Mammary epithelial cell (primary cell): ENCODE results near the gene GRIA2.

Source experiments
- EZH2 ChIP-seq: IDR thresholded peaks from 2 replicates; pipeline ENCODE4 v1.6.1; 2012; ENCODE audit warnings: low read length, inconsistent platforms, borderline replicate concordance
- TF ChIP-seq, protein P1 (sequence below), 2 donors: IDR thresholded peaks in 1 of 2; conservative IDR thresholded peaks in 1 of 2; 2 replicates each; pipeline ENCODE4 v1.5.1; 2011 to 2012; ENCODE audit warnings: inconsistent platforms in 2 of 2, low read length in 2 of 2, mild to moderate bottlenecking in 2 of 2, control low read depth in 1 of 2, low read depth in 1 of 2; ENCODE audit not compliant: insufficient read depth in 1 of 2; ENCODE audit errors: extremely low read depth in 1 of 2

DNA sequence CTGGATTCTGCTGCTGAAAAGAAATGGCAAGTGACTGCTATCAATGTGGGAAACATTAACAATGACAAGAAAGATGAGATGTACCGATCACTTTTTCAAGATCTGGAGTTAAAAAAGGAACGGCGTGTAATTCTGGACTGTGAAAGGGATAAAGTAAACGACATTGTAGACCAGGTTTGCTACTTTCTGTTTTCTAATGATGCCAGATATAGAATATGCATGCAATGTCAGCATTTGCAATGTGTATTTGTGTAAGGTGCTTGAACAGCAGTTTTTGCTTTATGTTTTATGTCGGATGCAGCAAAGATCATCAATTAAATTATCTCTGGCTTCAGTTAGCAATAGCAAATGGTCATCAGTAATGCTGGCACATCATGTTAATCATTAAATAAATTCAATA, 92.2 kb downstream of the GRIA2 start:
- TF ChIP-seq, protein P1, sequence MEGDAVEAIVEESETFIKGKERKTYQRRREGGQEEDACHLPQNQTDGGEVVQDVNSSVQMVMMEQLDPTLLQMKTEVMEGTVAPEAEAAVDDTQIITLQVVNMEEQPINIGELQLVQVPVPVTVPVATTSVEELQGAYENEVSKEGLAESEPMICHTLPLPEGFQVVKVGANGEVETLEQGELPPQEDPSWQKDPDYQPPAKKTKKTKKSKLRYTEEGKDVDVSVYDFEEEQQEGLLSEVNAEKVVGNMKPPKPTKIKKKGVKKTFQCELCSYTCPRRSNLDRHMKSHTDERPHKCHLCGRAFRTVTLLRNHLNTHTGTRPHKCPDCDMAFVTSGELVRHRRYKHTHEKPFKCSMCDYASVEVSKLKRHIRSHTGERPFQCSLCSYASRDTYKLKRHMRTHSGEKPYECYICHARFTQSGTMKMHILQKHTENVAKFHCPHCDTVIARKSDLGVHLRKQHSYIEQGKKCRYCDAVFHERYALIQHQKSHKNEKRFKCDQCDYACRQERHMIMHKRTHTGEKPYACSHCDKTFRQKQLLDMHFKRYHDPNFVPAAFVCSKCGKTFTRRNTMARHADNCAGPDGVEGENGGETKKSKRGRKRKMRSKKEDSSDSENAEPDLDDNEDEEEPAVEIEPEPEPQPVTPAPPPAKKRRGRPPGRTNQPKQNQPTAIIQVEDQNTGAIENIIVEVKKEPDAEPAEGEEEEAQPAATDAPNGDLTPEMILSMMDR (conservative IDR thresholded peaks at IDR 0.05 in 1 of 2, IDR thresholded peaks at IDR 0.05 in 1 of 2; ENCODE audit: extremely low read depth in 1 of 2, insufficient read depth in 1 of 2, low read depth in 1 of 2, low read length in 2 of 2) = no peak
- TF ChIP-seq EZH2 = no peak
